GM19023 (cell line): ENCODE data around the gene BMAL1.

Source experiments
- ATAC-seq: cut with Tn5 transposase; IDR thresholded peaks from one replicate; pipeline ENCODE4 v1.9.1; 2021; ENCODE audit warnings: mild to moderate bottlenecking, moderate library complexity; ENCODE audit not compliant: unreplicated experiment

The BMAL1 gene

DNA sequence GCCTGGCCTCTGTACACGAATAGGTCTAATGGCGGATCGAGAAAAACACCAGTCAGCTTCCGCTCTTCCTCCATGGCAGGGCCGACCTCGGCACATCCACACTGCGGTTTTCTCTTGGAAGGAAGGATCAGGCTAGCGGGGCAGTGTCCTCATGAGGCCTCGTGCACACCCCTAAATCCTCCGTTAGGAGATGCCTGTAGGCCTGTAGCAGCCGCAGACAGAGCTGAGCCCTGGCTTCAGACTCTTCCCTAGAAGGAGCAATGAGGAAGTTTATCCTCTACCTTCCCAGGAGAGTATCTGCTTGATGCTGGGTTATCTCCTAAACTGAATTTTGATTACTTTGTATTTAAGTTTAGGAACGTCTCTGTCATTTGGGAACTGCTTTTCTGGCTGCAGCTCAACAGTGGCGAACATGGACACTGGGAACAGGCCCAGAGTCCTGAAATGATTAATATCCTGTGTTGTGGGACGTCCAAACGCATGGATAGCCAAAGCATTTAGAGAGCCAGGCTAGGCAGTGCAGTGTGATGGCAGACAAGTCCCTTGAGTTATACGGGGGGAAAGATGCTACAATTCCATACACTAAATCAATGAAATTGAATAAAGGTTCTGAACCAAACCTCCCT is 16.5 kb upstream of the BMAL1 start:
- no peak for ATAC-seq

DNA sequence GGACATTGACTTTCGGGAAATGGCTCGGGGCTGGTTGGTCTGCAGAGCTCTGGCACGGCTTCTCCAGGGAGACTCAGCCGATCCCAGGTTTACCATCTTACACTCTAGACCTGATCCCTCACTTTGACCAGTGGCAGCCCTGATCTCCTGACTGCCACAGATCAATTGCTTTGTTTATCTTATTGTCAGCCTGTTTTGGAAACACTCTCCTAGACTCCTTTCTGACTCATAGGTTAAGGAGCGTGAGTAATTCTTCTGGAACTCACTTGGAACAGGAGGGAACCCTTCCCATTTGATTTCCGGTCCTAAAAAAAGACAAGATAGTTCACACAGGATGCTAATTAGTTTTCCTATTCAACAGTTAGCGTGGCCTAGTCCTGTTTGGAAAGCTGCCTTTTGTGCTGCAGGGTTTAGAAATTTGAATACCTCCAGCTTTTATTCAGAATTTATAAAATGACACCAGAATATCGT is 16.0 kb upstream of the BMAL1 start:
- ATAC-seq, result no peak

DNA sequence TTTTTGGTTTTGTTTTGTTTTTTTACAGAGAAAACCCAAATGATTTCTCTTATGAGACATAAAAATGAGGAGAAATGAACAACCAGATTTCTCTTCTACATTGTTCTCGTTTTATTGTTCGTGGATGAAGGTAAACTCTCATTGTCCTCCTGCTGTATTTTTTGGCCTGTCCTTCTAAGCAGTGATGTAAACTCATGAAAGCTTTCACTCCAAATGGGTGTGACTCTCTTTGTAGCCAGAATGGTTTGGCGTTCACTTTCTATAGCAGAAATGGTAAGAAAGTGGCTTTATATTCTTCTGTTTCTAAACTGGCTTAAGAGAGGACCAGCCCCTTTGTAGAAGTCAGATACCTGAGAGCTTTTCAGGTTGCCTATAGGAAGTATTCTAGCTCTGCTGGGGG is 15.5 kb upstream of the BMAL1 start:
- no peak for ATAC-seq

DNA sequence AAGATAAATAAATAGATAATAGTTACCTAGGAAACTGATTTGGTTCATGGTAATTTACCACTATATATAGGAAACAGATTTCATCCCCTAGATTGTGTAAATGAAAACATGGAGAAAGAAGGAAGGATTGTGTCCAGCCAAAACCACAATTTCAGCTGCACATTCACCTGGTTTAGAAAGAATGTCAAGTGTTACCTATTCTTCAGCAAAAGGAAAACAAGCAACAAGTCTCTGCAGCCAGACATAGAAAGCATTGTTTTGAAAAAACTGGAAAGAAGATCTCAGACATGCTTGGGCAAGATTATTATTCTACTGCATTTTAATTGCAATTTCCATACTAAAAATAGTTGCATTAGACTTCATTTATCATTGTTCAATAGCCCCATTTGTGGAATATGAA is 8.8 kb upstream of the BMAL1 start:
- ATAC-seq, result no peak

DNA sequence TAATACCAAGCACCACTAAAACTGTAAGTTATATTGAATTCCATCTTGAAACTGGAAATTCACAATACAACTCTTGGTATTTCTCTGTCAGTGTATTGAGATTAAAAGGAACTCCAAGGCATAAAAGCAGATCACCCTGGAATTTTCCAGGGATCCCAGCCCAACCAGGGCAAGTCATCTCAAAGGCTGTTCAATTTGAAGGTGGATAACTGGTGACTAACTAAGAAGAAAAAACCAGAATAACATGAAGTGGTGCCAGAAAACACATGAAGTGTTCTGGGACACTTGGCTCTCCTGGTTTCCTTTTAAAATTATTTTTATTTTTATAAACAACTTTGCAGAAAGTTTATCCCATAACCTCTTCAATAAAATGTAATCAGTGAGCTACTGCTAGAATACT is 7.8 kb upstream of the BMAL1 start:
- ATAC-seq, result no peak

DNA sequence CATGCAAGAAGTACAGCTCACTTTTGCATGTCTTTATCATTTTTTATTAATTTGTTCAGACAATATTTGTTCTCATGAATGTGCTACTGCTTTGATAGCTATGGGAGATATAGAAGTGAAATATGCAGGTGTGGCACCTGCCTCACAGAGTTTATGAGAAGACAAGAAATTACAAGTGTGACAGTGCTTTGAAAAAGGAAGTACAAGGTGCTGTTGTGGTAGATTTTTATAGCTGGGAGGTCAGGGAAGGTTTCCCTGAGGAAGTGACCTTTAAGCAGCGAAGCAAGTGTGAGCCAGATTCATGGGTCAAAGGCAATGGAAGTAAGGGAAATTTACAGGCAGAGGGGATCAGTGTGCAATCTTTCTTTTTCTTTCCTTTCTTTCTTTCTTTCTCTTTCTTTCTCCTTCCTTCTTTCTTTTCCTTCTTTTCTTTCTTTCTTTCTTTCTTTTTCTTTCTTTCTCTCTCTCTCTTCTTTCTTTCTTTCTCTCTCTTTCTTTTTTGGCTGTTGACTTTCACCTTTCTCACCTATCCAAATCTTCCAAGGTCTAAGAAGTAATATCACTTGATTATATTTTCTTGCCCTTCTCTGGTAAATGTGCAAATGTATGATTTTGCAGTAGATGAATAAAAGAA is 6.4 kb upstream of the BMAL1 start:
- no peak for ATAC-seq

DNA sequence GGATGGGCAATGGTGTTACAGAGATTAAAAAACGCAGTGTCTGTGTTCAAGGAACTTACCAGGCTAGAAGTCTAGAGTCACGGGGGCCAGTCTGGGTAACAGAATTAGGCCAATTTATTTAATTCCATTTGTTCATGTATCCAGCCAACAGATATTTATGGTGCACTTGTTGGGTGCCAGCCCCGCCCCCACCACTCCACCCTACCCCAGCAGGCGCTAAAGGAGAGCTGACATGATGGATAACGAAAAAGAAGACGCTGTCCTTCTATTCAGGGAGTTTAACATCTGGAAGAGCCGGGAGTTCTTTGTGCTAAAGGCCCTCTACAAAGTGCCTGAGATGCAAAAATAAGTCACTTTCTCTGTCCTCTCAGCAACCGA is 1.1 kb upstream of the BMAL1 start:
- no peak for ATAC-seq

DNA sequence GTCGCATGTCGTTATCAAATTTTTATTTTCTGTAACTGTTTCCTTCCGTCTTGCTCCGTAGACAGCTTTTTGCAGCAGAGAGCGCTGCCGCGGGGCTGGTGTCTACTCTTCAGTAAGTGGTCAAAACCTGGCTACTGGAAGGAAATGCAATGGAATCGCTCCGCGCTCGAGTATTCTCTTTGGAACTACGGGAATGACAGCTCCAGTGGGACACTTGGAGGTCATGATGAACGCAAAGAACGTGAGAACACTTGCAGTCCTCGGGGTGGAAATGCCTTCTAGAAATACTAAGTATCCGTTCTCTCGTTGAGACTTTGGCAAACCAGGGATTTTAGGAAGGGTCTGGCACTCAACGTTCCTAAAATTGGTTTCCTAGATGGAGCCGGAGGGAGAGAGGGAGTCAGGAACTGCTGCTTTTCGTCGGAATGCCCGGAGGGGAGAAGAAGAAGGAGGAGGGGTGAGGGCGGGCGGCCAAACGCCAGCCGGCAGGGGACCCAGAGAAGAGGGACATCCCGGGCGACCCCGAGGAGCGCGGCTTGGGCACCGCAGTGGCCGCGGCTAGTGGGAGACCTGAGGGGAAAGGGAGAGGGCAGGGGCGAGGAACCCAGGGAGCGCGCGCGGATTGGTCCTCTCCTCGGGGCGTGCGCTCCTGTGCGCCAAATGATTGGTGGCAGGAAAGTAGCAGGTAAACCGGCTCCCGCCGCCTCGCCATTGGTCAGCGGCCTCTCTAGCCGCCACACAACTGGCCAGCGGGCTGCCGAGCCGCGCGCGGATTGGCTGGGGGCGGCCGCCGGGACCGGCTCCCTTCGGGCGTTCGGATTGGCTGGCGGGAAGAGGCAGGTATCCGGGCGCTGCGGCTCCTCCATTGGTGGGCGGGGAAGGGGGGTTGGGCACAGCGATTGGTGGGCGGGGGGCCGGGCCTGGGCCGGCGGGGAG is 490 bp upstream of the BMAL1 start:
- ATAC-seq, result peak; percentile 89

DNA sequence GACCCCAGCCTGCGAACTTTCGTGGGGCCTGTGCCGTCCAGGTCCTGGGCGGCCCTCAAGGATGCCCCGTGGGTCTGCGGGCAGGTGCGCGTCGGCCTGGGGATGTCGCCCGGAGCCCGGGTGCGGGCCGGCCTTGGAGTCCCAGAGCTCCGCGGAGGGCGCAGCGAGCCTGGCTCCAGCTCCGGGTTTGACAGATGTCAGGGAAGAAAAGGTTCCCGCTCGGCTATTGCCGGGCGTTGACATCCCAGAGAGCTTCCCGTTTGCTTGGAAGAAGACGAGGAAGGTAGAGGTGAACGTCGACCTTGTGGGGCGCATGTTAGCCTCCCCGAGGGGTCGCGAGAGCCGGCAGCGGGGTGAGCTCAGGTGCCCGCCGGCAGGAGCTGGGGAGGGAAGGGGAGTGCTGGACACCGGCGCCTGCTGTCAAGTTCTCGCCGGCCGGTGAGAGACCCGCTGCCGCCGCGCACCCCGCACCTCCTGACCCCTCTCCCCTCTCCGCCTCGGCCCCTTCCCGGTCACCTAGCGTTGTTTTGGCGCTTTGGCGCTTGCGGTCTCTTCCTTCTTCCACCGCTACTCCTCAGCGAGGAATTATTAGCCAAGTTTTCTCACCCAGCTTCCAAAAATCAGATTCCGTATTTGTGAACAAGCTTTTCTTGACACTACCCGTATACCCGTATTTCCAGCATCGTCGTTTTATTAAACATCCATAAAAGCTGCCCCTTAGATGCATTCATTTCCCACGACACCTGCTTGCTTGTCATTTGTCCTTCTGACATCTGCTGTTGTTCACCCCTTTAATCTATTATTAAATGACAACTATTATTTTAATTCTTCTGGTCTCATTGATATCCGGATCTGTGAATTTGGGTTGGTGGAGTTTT is 1.3 kb downstream of the BMAL1 start:
- no peak for ATAC-seq

DNA sequence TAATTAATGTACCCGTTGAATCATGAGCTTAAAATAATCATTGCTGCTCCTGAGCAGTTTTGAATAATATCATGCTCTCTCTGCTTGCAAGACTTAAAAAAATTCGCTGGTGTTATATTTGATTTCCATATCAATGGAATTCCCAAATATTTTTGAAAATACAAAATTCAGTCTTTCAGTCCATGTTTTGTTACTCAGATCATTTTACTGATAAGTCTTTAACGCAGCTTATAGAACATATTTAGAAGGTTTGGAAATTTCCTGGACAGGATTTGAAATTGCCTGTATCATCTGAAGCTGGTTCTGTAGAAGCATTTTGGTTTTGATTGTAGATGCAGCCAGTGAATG is 1.9 kb downstream of the BMAL1 start:
- no peak for ATAC-seq

DNA sequence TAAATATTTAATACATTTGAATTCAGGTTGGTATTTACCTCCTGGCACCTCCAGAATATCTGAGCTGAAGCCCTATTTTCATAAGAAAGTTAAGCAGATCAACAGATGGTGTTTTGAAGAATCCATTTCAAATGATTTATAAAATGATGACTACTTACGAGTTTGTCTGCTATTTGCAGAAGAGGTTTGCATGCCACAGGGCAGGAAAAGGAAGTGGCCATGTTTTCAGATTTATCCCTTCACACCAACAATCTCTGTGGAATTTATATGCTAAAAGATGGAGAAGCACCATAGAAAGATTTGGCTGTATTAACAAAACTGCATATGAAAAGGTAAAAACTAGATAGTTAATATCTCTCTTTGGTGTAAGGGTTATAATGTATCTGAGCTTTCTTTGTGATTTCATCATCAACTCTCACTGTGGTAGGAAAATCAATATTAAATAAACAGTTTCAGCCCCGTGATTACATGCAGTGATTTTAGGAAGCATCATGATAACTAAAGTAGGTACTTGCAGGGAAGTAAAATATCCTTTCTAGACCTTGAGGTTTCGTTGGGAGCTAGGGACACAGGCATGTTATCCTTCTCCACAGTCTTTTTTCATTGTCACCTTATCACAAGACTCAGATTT is 2.6 kb downstream of the BMAL1 start:
- no peak for ATAC-seq

DNA sequence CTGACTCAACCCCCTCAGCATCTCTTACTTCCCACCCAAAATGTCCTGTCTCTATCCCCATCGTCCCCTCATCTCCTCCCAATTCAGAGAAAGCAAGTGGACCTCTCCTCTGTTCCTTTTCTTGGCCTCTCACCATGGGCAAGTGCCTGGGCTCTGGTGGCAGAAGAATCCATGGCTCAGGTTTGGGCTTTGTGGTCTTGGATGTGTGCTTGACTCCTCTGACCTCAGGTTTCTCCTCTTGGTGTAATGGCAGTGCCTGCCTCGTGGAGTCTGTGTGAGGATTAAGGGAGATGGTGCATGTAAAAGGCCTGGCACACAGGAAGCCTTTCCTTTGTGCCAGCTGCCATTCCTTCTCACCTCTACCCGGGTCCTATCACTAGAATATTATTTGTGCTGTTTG is 3.2 kb downstream of the BMAL1 start:
- ATAC-seq, result no peak

DNA sequence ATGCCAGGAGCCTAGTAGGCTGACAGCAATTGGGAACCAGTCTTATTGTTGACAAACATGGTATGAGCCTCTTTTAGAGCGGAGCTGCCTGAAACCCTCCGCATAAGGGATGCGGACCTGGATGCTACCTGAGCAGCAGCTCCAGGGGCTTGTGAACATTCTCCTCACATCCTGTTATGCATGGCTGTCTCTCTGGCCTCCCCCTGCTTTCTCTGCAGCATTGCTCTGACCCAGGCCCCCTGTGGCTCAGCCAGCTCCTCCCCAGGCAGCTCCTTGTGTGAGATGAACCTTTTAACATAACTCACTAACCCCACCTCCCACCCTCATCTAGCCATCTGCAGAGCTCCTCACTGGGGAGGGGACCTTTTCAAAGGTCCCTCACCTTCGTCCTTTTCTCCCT is 6.0 kb downstream of the BMAL1 start:
- no peak for ATAC-seq

DNA sequence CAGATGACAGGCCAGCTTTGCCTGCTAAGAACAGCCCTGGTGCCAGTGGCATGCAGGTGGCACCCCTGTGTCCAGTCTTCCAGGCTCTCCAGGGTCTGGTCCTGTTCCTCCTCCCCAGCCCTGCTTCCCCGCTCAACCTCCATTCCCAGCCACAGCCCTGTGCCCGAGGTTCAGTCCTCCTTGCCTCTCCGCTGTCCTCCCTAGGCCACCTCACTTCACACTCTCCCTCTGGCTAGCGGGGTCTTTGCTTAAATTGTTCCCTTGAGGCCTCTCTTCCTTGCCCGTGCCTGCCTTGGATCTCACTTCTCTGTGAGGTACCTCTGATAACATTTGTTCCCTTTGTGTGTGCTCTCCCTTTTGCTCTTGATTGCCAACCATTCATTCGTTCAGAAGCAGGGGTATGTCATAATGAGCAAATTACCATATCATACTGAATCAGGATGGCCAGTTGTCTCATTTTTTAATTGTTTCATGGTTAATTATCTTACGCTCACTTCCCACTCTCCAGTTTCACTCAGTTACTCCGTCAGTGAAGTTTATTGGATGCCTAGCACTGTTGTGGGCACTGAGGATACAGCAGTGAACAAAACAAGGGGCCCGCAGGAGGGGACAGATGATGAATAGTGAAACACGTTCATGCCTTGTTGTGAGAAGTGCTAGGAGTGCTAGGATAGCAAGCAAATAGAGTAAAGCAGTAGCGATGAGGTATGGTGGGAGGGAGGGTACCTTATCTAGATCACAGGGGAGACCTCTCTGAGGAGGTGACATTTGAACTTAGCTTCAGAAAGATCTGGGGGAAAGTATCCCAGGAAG is 7.4 kb downstream of the BMAL1 start:
- ATAC-seq, result no peak

DNA sequence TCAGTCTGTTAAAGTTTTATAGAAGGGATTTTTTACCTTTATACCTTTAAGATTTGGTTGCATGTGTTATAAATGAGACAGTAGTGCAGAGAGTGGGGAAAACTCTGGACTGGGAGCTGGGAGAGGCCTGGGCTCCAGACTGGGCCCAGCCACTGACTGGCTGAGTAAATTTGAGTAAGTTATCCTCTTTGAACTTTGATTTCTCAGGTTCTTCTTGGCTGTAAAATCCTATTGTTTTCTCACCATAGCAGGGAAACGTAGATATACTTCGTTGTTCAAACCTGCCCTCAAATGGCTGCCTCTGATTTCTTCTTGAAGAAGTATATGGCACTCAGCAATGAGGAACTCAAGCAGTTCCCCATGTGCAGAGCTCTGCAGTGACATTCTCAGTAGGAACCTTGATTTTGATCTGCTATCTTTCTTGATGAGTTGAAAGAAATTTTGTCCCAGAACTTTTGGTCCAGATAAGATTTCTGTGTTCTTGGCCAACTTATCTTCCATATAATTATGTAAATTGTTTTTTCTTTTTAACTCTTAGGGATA is 8.8 kb downstream of the BMAL1 start:
- ATAC-seq, result no peak

DNA sequence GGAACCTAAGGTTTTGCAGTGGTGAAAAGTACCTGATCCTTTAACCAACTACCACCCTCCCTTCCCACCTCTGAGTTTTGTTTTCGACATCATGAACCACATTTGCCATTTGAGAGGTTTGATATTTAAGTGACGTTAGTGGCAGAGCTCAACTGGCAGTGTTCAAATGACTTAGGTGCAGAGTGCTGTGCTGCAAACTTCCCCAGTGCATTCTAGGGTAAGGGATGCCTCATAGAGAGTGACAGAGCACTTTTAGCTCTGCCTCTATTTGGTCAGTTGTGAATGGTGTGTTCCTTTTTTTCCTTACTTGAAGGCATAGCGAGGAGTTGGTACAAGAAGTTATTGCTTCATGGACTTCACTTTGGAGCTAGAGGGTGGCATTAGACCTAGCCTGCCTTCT is 9.4 kb downstream of the BMAL1 start:
- no peak for ATAC-seq

DNA sequence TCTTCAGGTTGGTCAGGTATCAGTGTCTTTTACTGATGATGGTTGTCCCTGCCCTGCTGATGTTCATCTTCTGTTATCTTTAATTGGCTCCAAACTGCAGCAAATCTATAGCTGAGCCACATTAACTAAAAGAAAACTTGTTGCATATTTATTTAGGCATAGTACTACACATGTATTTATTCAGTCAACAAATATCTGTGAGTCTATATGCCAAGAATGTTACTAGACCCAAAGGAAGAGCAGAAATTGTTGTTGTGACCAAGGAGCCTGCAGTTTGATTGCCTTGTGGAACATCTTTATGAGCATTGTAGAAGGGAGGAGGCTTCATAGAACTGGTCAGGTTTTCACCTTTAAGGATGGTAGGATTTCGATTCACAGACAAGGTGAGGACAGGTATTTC is 10.1 kb downstream of the BMAL1 start:
- no peak for ATAC-seq

DNA sequence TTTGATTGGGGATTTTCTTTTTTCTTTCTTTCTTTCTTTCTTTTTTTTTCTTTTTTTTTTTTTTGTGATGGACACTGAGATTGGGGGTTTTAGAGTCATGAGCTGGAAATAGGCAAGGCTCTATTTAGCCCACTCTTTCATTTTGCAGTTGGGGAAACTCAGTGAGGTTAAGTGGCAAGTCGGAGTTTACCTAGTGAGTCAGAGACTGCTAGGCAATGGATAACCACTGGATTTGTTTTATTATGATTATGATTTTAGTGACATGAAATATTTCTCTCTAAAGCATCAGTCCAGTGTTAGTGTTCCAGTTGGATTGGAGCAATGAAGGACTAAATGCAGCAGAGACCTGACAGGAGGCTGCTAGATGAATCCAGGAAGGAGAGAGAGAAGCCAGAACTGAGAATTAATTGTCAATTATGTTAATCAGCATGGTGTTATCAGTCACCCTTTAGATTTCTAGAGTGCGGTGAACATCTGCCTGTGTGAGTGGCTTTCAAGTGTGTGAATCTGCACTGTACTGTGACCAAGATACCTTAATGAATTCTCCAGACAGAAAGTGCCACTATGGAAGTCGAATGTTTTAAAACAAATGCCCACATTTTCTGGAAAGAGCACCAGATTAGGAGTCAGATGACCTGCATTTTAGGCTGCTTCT is 10.9 kb downstream of the BMAL1 start:
- ATAC-seq, result no peak

DNA sequence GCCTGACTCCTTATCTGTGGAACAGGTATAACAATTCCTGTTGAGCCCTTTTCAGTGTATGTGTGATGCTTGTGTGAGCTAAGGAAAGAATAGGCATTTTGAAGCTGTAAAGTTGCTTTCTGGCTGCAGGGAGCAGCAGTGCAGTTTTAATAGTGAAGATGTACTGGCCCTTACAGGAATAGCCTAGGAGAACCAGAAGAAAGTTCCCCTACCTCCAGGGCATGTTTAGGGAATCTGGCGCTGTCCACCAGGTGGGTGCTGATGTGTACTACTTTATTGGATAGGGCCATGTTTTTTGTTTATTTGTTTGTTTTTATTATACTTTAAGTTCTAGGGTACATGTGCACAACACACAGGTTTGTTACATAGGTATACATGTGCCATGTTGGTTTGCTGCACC is 11.5 kb downstream of the BMAL1 start:
- ATAC-seq, result no peak
